ENCODE measurements around the gene CYP2A6.
A peak's percentile ranks its signal among the peaks of the same experiment; 100 is the strongest.
"Not testable (repeated sequence)": the region's sequence is repeated elsewhere in the genome, so short reads cannot be mapped to it uniquely, and the experiment has no call there.

CYP2A6 gene

GRCh38 chr19:40818480-40819399, 31.5 kb downstream of the CYP2A6 start:
- DNase-seq, result peak; percentile 69

GRCh38 chr19:40815223-40815622, 35.0 kb downstream of the CYP2A6 start:
- no peak for DNase-seq

- peak; percentile 61 for DNase-seq
Observed at GRCh38 chr19:40813182-40813581, 37.1 kb downstream of the CYP2A6 start.

GRCh38 chr19:40812571-40812970, 37.7 kb downstream of the CYP2A6 start:
- not testable (repeated sequence) for DNase-seq

GRCh38 chr19:40811478-40812341, 38.5 kb downstream of the CYP2A6 start:
- DNase-seq, result no peak

- DNase-seq, result peak; percentile 87
Observed at GRCh38 chr19:40810649-40811408, 39.4 kb downstream of the CYP2A6 start.

GRCh38 chr19:40810160-40810559, 40.1 kb downstream of the CYP2A6 start:
- no peak for DNase-seq

- no peak for DNase-seq
Observed at GRCh38 chr19:40809358-40810086, 40.7 kb downstream of the CYP2A6 start.

GRCh38 chr19:40808497-40808896, 41.8 kb downstream of the CYP2A6 start:
- no peak for DNase-seq

GRCh38 chr19:40808021-40808325, 42.3 kb downstream of the CYP2A6 start:
- no peak for DNase-seq

- no peak for DNase-seq
Observed at GRCh38 chr19:40807147-40808020, 42.9 kb downstream of the CYP2A6 start.

GRCh38 chr19:40806423-40807146, 43.7 kb downstream of the CYP2A6 start:
- peak; percentile 88 for DNase-seq

- no peak for DNase-seq
Observed at GRCh38 chr19:40805258-40805868, 44.9 kb downstream of the CYP2A6 start.

GRCh38 chr19:40804783-40805242, 45.4 kb downstream of the CYP2A6 start:
- no peak for DNase-seq

GRCh38 chr19:40803857-40804782, 46.1 kb downstream of the CYP2A6 start:
- no peak for DNase-seq

GRCh38 chr19:40803170-40803856, 46.9 kb downstream of the CYP2A6 start:
- no peak for DNase-seq

GRCh38 chr19:40802300-40803169, 47.7 kb downstream of the CYP2A6 start:
- no peak for DNase-seq
